VCaP (cell line): ENCODE results near the gene PRND.

Source experiments
- H3K27ac ChIP-seq: fragments of 450-650 bp; 2 replicates; pipeline ENCODE4 v1.5.1; 2017
- CTCF ChIP-seq: fragments of 450-650 bp; conservative IDR thresholded peaks from 2 replicates; pipeline ENCODE4 v1.5.1; 2017; ENCODE audit warnings: mild to moderate bottlenecking, moderate library complexity

Gene PRND

DNA sequence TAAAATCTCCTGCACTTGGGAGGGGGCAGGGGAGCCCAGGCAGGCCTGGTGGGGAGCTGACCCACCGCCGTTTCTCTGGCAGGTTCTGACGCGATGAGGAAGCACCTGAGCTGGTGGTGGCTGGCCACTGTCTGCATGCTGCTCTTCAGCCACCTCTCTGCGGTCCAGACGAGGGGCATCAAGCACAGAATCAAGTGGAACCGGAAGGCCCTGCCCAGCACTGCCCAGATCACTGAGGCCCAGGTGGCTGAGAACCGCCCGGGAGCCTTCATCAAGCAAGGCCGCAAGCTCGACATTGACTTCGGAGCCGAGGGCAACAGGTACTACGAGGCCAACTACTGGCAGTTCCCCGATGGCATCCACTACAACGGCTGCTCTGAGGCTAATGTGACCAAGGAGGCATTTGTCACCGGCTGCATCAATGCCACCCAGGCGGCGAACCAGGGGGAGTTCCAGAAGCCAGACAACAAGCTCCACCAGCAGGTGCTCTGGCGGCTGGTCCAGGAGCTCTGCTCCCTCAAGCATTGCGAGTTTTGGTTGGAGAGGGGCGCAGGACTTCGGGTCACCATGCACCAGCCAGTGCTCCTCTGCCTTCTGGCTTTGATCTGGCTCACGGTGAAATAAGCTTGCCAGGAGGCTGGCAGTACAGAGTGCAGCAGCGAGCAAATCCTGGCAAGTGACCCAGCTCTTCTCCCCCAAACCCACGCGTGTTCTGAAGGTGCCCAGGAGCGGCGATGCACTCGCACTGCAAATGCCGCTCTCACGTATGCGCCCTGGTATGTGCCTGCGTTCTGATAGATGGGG, 3.0 kb downstream of the PRND start:
- TF ChIP-seq CTCF = no peak

GRCh38 chr20:4725263-4725550, 3.5 kb downstream of the PRND start:
- no peak overlapping the region for H3K27ac ChIP-seq
- TF ChIP-seq CTCF = no peak

More for the DNA sequence above, 3.0 kb downstream of the PRND start:
- no peak overlapping the region for H3K27ac ChIP-seq

GRCh38 chr20:4726710-4727397, 5.1 kb downstream of the PRND start:
- TF ChIP-seq CTCF = no peak
- no peak overlapping the region for H3K27ac ChIP-seq

DNA sequence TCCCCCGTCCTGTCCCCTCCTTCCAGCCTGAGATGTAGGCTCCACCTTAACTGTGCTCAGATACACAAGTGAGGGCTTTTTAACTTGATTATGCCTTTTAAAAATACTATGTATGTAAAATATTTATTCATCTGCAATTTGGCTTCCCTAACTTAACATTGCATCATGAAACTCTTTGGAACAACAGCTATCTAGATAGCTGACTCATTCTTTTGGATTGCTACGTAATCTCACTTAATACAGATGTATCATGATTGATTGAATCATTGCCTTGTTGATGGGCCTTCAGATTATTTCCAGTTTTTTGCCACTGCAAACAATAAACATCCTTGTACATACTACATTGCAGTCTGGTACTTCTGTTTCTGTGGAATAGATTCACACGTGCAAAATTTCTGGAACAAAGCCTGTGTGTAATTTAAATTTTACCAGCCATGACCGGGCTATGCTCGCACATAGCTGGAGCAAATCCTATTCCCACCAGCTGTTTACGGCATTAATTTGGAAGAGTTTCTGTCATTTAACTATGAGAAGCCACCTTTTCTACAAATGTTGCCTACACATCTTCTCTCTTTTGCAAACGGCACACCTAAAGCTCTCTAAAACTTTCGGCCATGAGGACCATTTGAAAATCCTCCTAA, 6.5 kb downstream of the PRND start:
- TF ChIP-seq CTCF = no peak
- H3K27ac ChIP-seq = no peak overlapping the region

GRCh38 chr20:4729265-4729664, 7.6 kb downstream of the PRND start:
- H3K27ac ChIP-seq = no peak overlapping the region
- TF ChIP-seq CTCF = no peak

- TF ChIP-seq CTCF = no peak
- peak overlapping the region; percentile 9; the same call in 1 of the 2 replicates for H3K27ac ChIP-seq
Measured at GRCh38 chr20:4730780-4731179, 9.1 kb downstream of the PRND start.

DNA sequence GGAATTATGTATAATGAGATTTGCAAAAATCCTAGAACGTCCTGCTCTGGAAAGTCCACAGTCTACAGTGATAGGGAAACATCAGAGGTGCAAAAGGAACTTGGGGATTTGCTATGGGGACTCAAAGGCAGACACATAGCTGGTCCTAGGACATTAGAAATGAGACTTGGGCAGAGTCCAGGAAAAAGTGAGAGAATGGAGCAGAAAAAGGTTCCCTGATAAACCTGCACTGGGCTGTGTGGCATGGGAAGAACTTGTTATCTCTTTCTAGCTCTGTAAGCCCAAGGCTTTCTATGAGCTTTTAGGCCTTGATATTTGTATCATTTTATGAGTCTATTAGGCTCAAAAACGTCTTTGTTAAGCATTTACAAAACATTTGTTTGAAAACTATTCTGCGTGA, 15.2 kb downstream of the PRND start:
- H3K27ac ChIP-seq = no peak overlapping the region
- TF ChIP-seq CTCF = no peak
